Measurements from ENCODE around the gene REG4.

GRCh38 chr1:119766374-119766794 is 44.9 kb downstream of the REG4 start:
- TF ChIP-seq, protein P1, sequence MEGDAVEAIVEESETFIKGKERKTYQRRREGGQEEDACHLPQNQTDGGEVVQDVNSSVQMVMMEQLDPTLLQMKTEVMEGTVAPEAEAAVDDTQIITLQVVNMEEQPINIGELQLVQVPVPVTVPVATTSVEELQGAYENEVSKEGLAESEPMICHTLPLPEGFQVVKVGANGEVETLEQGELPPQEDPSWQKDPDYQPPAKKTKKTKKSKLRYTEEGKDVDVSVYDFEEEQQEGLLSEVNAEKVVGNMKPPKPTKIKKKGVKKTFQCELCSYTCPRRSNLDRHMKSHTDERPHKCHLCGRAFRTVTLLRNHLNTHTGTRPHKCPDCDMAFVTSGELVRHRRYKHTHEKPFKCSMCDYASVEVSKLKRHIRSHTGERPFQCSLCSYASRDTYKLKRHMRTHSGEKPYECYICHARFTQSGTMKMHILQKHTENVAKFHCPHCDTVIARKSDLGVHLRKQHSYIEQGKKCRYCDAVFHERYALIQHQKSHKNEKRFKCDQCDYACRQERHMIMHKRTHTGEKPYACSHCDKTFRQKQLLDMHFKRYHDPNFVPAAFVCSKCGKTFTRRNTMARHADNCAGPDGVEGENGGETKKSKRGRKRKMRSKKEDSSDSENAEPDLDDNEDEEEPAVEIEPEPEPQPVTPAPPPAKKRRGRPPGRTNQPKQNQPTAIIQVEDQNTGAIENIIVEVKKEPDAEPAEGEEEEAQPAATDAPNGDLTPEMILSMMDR (IDR thresholded peaks at IDR 0.05): no peak
- TF ChIP-seq SMC3 (IDR thresholded peaks at IDR 0.05): no peak
- TF ChIP-seq, protein P2, sequence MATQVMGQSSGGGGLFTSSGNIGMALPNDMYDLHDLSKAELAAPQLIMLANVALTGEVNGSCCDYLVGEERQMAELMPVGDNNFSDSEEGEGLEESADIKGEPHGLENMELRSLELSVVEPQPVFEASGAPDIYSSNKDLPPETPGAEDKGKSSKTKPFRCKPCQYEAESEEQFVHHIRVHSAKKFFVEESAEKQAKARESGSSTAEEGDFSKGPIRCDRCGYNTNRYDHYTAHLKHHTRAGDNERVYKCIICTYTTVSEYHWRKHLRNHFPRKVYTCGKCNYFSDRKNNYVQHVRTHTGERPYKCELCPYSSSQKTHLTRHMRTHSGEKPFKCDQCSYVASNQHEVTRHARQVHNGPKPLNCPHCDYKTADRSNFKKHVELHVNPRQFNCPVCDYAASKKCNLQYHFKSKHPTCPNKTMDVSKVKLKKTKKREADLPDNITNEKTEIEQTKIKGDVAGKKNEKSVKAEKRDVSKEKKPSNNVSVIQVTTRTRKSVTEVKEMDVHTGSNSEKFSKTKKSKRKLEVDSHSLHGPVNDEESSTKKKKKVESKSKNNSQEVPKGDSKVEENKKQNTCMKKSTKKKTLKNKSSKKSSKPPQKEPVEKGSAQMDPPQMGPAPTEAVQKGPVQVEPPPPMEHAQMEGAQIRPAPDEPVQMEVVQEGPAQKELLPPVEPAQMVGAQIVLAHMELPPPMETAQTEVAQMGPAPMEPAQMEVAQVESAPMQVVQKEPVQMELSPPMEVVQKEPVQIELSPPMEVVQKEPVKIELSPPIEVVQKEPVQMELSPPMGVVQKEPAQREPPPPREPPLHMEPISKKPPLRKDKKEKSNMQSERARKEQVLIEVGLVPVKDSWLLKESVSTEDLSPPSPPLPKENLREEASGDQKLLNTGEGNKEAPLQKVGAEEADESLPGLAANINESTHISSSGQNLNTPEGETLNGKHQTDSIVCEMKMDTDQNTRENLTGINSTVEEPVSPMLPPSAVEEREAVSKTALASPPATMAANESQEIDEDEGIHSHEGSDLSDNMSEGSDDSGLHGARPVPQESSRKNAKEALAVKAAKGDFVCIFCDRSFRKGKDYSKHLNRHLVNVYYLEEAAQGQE (IDR thresholded peaks at IDR 0.05): no peak
- no peak for TF ChIP-seq CEBPB (IDR thresholded peaks at IDR 0.05)
- TF ChIP-seq NFE2L2 (conservative IDR thresholded peaks at IDR 0.05; ENCODE audit: low read length): no peak
- no peak for TF ChIP-seq POLR2A (IDR thresholded peaks at IDR 0.05; ENCODE audit: low read length)
- no peak for TF ChIP-seq JUN (IDR thresholded peaks at IDR 0.05)
- TF ChIP-seq CBX2 (IDR thresholded peaks at IDR 0.05; ENCODE audit: borderline replicate concordance, low read depth): no peak
- no peak for TF ChIP-seq MAZ (IDR thresholded peaks at IDR 0.05; ENCODE audit: borderline replicate concordance, low read depth, low read length)
- no peak for TF ChIP-seq ZFP36 (IDR thresholded peaks at IDR 0.05; ENCODE audit: borderline replicate concordance, partially characterized antibody)
- TF ChIP-seq TP53 (CRISPR knock-in tag; IDR thresholded peaks at IDR 0.05): no peak
- no peak for TF ChIP-seq SREBF2 (IDR thresholded peaks at IDR 0.05)
- TF ChIP-seq EP300 (IDR thresholded peaks at IDR 0.05): no peak
